ENCODE results near the gene MYO15A.

Gene MYO15A

GRCh38 chr17:18138065-18138749 is 29.7 kb downstream of the MYO15A start:
- no peaks in the 10 kb centered on the region for H3K9me2 ChIP-seq (replicated peaks; ENCODE audit: insufficient read depth, low read length)

GRCh38 chr17:18139092-18139491 is 30.5 kb downstream of the MYO15A start:
- no peaks in the 10 kb centered on the region for H3K36me3 ChIP-seq (replicated peaks; ENCODE audit: insufficient read depth, low read length)
- no peaks in the 10 kb centered on the region for H4K20me1 ChIP-seq (ENCODE audit: insufficient read depth, low read length)
- no peaks in the 10 kb centered on the region for H3K9me2 ChIP-seq (replicated peaks; ENCODE audit: insufficient read depth, low read length)
- H3K79me2 ChIP-seq (ENCODE audit: low read length) = no peaks in the 10 kb centered on the region
- H3K9me3 ChIP-seq (replicated peaks; ENCODE audit: insufficient read depth, low read length) = no peaks in the 10 kb centered on the region
- no peak for DNase-seq
- no peak overlapping the region for H3K4me3 ChIP-seq (ENCODE audit: low read length)
- no peak overlapping the region for H3K4me2 ChIP-seq (ENCODE audit: low read depth, low read length)
- no peak for TF ChIP-seq CTCF (IDR thresholded peaks at IDR 0.05; ENCODE audit: low read length)
- no peak for TF ChIP-seq EZH2 (optimal IDR thresholded peaks at IDR 0.05; ENCODE audit: low read depth, low read length)
- TF ChIP-seq EZH2phosphoT487 (IDR thresholded peaks at IDR 0.05; ENCODE audit: low read length) = no peak
- no peak overlapping the region for H2AFZ ChIP-seq (ENCODE audit: low read length)
- no peaks in the 10 kb centered on the region for H3K4me1 ChIP-seq (ENCODE audit: low read length)
- H3F3A ChIP-seq (ENCODE audit: insufficient read depth, low read length) = no peaks in the 10 kb centered on the region
- H3K27me3 ChIP-seq (replicated peaks; ENCODE audit: insufficient read depth, low read length) = no peaks in the 10 kb centered on the region
- H3K27ac ChIP-seq (ENCODE audit: low read length) = no peak overlapping the region
- H3K9ac ChIP-seq (ENCODE audit: low read length) = no peak overlapping the region

More at GRCh38 chr17:18138065-18138749, 29.7 kb downstream of the MYO15A start:
- H3K27me3 ChIP-seq (replicated peaks; ENCODE audit: insufficient read depth, low read length) = no peaks in the 10 kb centered on the region
- H3K4me1 ChIP-seq (ENCODE audit: low read length) = no peaks in the 10 kb centered on the region
- no peaks in the 10 kb centered on the region for H3F3A ChIP-seq (ENCODE audit: insufficient read depth, low read length)
- no peak overlapping the region for H3K4me3 ChIP-seq (ENCODE audit: low read length)
- no peak overlapping the region for H2AFZ ChIP-seq (ENCODE audit: low read length)
- H3K27ac ChIP-seq (ENCODE audit: low read length) = no peak overlapping the region
- TF ChIP-seq EZH2phosphoT487 (IDR thresholded peaks at IDR 0.05; ENCODE audit: low read length) (no peak), CTCF (IDR thresholded peaks at IDR 0.05; ENCODE audit: low read length) (no peak), EZH2 (optimal IDR thresholded peaks at IDR 0.05; ENCODE audit: low read depth, low read length) (no peak)
- no peak overlapping the region for H3K9ac ChIP-seq (ENCODE audit: low read length)
- no peaks in the 10 kb centered on the region for H4K20me1 ChIP-seq (ENCODE audit: insufficient read depth, low read length)
- no peaks in the 10 kb centered on the region for H3K9me3 ChIP-seq (replicated peaks; ENCODE audit: insufficient read depth, low read length)
- H3K4me2 ChIP-seq (ENCODE audit: low read depth, low read length) = no peak overlapping the region
- H3K79me2 ChIP-seq (ENCODE audit: low read length) = no peaks in the 10 kb centered on the region
- no peaks in the 10 kb centered on the region for H3K36me3 ChIP-seq (replicated peaks; ENCODE audit: insufficient read depth, low read length)
- DNase-seq = no peak

- H3K36me3 ChIP-seq (replicated peaks; ENCODE audit: insufficient read depth, low read length) = no peaks in the 10 kb centered on the region
- DNase-seq = no peak
- H3K79me2 ChIP-seq (ENCODE audit: low read length) = no peaks in the 10 kb centered on the region
- no peaks in the 10 kb centered on the region for H3K27me3 ChIP-seq (replicated peaks; ENCODE audit: insufficient read depth, low read length)
- no peak overlapping the region for H3K9ac ChIP-seq (ENCODE audit: low read length)
- H4K20me1 ChIP-seq (ENCODE audit: insufficient read depth, low read length) = no peaks in the 10 kb centered on the region
- no peaks in the 10 kb centered on the region for H3K9me3 ChIP-seq (replicated peaks; ENCODE audit: insufficient read depth, low read length)
- H3K27ac ChIP-seq (ENCODE audit: low read length) = no peak overlapping the region
- no peak overlapping the region for H2AFZ ChIP-seq (ENCODE audit: low read length)
- no peak for TF ChIP-seq EZH2 (optimal IDR thresholded peaks at IDR 0.05; ENCODE audit: low read depth, low read length)
- TF ChIP-seq CTCF (IDR thresholded peaks at IDR 0.05; ENCODE audit: low read length) = no peak
- TF ChIP-seq EZH2phosphoT487 (IDR thresholded peaks at IDR 0.05; ENCODE audit: low read length) = no peak
- no peaks in the 10 kb centered on the region for H3F3A ChIP-seq (ENCODE audit: insufficient read depth, low read length)
- H3K4me1 ChIP-seq (ENCODE audit: low read length) = no peaks in the 10 kb centered on the region
- no peaks in the 10 kb centered on the region for H3K9me2 ChIP-seq (replicated peaks; ENCODE audit: insufficient read depth, low read length)
- no peak overlapping the region for H3K4me2 ChIP-seq (ENCODE audit: low read depth, low read length)
- H3K4me3 ChIP-seq (ENCODE audit: low read length) = no peak overlapping the region
These were observed 30.9 kb downstream of the MYO15A start for GRCh38 chr17:18139498-18139897.
